Stimulated activated CD8-positive, alpha-beta memory T cell treated with anti-CD3 and anti-CD28 coated beads, Interleukin-7, amount 100 ng/mL, for 4 hours (primary cell): Measurements from ENCODE around the gene MARK4.
"Not testable (repeated sequence)": the region's sequence is repeated elsewhere in the genome, so short reads cannot be mapped to it uniquely, and the experiment has no call there.

ENCODE experiments used
- DNase-seq, 2 donors: peaks; one replicate each; pipeline ENCODE4 v3.0.0-alpha.2; 2020; ENCODE audit warnings: low read depth in 2 of 2

MARK4 gene

DNA sequence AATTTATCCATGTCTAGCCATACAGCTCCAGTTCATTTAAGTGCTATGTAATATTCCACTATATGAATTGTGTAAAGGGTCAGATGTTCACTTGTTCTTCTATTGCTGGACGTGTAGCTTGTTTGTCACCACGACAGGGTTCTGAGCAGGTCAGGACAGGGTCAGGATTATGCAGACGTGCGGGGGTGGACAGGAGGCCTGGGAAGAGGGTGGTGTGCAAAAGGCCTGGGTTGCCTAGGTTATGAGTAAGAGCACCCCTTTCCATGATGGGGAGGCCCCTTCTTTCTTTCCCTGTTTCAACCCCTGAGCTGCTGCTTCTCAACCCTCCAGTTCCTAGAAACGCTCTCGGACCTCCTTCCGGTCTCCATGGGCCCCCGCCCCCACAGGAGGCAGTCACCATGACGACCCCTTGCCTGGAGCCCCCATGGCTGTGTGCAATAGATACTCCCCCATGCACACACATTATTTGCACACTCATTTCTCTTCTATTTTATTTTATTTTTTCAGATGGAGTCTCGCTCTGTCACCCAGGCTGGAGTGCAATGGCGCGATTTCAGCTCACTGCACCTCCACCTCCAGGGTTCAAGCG is 7.8 kb upstream of the MARK4 start:
- DNase-seq, result no peak

DNA sequence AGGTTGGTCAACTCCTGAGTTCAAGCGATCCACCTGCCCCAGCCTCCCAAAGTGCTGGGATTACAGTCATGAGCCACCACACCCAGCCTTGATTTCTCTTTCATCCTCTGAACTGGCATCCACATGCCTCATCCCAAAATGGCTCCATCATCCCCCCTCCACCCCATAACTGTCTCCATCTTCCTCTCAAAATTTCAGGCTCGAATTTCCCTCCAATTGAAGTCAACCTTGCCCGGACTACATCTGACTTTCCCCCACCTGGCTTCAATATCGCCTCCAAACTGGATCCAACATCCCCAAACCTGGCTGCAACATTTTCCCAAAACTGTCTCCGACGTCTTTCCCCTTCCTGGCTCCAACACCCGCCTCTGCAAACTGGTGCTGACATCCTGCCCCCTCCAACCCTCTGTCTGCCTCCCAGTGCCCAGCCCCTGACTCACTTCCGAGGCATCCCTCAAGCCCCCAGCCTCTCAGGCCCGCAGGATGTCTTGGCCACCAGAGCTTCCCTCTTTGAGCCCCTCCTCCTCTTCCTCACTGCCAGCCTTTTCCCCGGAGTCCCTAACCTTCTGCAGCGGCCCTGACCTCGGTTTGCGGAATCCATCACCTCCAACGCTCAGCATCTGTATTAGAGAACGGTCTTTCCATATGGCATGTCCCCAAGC is 6.8 kb upstream of the MARK4 start:
- no peak for DNase-seq

DNA sequence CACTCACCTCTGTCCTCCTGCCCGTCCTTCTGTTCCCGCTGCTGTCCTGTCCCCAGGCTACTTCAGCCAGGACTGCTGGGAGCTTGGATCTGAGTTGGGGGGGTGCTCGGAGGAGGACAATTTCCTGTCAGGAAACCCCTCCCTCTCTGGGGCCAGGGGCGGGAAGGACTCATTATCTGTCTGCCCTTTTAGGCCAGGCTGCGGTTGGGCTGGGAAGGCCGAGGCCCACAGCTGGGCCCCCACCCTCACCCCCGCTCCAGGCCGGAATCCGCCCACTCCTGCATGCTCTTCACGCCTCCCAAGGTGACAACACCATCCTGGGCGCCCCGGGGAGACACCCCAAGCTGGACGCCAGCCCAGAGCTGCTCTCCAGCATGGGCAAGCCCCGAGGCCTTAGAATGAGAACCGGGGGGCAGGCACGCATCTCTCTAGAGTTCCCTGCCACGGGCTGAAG is 5.7 kb upstream of the MARK4 start, which contains the start of gene EXOC3L2:
EXOC3L2 (minus strand) TSS at position 74 of the 454 bp plus-strand sequence. CDS start 6,362 bp downstream, outside the sequence.
- no peak for DNase-seq

DNA sequence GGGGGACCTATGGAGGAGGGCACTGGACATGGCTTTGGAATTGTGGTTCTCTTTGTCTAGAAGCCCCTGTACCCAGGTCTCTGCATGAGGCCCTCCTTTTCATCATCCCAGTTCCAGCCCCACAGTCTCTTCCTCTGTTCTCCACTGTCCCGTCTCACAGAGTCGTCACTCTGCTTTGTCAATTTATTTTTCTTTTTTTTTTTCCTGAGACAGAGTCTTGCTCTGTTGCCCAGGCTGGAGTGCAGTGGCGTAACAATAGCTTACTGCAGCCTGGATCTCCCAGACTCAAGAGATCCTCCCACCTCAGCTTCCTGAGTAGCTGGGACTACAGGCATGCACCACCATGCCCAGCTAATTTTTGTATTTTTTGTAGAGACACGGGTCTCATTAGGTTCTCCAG is 5.2 kb upstream of the MARK4 start:
- no peak for DNase-seq

DNA sequence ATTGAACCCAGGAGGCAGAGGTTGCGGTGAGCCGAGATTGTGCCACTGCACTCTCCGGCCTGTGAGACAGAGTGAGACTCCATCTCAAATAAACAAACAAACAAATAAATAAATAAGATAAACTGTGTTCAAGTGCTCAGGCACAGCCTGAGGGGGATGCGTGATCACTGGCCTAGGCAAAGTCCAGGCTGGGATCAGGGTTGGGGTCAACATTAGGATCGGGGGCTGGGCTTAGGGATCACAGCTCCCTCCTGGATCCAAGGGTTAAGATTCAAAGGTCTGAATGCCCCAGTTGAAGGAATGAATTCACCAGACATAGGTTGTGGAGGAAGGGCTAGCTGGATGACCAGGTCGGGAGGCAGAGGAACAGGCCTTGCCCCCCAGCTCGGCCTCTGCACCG is 3.9 kb upstream of the MARK4 start:
- no peak for DNase-seq

DNA sequence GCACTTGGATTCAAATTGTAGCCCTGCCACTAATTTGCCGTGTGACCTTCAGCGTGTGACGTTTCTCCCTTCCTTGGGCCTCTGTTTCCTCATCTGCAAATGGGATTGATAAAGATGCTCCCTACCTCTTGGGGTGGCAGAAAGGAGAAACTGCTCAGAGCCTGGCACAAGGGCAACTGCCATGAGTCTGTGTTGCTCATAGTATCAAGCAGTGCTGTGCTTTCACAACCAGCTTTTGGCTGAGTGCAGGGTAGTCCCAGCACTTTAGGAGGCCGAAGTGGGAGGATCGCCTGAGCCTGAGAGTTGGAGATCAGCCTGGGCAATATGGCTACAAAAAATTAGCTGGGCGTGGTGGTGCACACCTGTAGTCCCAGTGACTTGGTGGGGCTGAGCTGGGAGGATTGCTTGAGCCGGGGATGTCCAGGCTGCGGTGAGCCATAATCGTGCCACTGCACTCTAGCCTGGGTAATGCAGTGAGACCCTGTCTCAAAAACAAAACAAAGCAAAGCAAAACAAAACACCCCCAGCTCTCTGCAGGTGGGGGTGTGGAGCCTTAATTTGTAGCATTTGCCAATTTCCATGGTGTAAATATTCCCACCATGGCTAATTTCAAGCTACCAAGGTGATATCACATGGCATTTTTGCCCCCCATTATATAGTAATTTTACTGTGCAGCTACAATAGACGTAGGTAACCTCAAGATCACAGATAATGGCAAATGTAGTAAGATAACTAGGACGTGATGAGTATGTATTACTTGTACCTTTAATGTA is 1.6 kb upstream of the MARK4 start:
- DNase-seq, result no peak

DNA sequence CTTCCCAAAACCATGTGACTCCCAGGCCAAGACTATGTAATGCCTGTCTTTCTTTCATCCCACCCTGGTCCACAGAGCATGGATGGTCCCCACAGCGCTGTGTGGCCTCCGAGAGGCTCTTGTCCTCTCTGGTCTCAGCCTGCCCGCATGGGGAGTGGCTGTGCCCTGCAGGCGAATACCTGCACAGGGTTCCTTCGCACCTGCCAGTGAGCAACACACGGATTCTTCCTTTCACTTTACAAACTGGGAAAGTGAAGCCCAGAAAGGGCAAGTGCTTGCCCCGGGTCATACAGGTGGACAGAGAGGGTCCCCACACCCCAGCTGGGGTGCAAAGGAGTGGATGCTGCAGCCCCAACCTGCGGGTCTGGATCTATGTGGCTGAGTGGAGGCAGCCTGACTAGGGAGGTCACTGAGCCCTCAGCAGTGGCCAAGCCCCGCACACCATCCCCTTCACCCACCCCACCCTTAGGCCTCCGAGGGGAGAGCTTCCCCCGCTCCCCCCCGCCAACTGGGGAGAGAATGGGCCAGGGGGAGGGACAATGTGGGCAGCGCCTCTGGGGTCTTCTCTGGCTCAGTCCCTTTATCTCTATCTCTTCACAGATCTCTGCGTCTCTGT is 747 bp upstream of the MARK4 start:
- no peak for DNase-seq

DNA sequence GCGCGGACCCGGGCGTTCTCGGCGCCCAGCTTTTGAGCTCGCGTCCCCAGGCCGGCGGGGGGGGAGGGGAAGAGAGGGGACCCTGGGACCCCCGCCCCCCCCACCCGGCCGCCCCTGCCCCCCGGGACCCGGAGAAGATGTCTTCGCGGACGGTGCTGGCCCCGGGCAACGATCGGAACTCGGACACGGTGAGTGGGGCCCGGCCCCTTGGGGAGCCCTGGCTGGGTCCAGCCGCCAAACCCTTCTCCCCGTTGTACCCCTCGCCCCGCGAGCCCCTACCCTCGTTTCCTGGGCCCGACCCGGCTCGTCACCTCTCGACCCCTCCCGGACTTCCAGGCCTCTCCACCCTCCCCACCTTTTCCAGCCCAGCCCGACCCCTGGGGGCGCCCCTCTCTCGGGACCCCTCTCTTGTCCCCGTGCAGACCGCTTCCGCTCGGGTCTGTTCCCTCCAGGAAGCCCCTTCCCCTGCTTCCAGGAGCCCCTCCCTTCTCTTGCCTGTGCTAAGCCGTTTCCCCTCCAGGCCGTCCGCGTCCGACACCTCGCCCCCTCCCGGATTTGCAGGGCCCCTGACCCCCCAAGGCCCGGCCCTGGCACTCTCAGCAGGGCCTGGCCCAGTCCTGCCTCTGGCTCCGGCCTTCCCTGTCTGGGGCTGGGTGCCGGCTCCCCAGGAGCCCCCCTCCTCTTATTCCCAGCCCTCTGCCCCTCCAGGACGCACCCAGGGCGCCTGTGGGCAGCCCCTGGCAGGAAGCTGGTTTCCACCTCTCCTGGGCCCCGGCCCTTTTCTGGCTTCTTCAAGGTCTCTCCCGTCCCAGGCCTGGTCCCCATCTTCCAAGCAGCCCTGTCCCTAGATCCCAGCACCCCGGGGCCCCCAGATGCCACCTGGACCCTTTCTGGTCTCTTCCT is 632 bp downstream of the MARK4 start:
- no peak for DNase-seq

DNA sequence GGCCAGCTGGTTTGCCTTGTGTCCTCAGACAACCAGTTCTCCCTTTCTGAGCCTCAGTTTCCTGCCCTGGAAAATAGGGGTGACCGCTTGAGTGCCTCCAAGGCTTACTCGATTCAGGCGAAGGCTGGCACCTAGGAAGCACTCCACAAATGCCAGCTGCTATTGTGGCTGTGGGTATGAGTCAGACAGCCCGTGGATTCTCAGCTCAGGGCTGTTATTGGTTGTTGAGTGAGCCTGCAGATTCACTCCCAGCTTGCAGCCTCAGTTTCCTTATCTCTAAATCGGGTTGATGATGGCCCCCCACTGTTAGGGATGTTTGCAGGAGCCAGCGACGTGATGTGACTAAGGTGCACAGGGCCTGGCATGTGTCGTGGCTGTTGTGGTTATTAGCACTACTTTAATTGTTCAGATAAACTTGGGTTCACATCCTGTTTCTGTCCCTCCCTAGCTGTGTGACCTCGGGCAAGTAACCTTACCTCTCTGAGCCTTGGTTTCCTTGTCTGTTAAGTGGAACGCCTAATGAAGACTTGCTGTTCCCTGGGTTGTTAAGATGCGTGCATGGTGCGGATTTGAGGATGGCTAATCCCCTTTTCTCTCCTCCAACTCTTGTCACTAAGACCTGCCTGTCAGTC is 2.4 kb downstream of the MARK4 start:
- DNase-seq, result no peak

DNA sequence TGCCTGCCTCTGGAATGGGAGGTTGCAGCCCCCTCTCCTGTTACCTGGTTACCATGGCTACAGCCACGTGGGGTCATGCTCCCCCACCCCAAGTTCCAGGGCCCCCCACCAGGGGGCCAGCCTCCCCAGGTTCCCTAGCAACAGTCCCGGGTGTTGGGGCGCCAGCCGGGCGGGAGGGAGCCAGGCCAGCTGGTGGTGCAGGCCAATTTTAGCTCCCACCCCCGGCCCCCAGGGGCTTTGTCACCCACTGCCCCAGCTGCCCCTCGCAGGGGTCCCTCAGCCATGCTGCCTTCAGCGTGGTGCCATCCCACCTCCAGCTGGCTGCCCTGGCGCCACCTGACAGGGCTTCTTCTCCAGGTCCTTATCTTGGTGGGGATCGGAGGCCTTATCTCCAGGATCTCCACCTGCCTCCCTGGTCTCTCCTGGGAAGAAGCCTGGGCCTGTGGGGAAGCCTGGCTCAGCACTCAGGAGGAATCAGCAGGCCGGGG is 3.0 kb downstream of the MARK4 start:
- no peak for DNase-seq

DNA sequence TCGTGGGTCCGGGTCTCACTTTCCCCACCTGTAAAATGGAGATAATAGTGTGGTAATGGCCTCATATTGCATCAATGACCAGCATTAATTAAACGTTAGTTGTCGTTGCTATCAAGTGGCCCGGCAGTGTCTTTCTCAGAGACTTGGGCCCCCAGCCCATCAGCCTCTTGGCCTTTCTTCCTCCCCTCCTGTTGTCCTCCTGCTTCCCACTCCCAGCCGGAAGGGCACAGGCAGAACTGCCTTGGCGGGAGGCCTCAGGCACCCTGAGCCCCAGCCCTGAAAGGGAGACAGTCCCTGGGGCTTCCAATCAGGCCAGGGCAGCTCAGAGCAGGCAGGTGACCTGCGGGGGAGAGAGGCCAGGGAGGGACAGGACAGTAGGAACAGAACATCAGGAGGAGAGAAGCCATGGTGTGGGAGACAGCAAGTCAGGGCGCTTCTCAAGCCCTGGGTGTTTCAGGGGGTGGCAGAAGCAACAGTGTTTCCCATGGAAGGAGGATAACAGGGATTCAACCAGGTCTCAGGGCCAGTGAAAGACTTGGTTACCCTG is 4.6 kb downstream of the MARK4 start:
- DNase-seq, result no peak

DNA sequence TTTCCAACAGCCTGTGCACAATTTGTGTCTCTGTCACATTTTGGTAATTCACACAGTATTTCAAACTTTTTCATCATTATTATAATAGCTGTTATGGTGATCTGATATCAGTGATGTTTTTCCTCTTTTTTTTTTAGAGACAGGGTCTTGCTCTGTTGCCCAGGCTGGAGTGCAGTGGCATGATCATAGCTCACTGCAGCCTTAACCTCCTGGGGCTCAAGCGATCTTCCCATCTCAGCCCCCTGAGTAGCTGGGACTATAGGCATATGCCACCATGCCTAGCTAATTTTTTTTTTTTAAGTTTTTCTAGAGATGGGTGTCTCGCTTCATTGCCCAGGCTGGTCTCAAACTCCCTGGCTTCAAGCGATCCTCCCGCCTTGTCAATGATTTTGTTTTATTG is 5.8 kb downstream of the MARK4 start:
- no peak for DNase-seq

DNA sequence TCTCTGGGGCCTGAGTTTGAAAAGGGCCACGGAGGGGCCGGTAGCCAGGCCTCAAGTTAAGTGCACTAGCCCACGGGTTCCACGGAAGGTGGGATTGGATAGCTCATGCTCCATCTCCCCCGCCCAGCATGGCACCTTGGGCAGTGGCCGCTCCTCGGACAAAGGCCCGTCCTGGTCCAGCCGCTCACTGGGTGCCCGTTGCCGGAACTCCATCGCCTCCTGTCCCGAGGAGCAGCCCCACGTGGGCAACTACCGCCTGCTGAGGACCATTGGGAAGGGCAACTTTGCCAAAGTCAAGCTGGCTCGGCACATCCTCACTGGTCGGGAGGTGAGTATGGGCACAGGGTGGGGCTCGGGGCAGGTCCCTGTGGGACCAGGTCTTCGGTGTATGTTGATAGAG is 7.8 kb downstream of the MARK4 start:
- DNase-seq, result no peak

DNA sequence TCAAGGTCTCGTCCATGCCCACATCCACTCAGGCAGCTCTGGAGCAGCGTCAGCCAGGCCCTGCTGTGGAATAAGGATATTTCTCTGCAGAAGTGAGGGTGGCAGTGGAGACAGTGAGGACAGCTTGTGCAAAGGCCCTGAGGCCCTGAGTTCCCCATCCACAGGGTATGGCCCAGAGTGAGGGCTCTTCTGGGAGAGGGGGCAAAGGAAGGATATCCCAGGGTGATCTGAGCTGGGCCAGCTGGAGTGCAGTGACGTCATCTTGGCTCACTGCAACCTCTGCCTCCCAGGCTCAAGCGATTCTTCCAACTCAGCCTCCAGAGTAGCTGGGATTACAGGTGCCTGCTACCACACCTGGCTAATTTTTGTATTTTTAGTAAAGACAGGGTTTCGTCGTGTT is 11.5 kb downstream of the MARK4 start:
- no peak for DNase-seq

DNA sequence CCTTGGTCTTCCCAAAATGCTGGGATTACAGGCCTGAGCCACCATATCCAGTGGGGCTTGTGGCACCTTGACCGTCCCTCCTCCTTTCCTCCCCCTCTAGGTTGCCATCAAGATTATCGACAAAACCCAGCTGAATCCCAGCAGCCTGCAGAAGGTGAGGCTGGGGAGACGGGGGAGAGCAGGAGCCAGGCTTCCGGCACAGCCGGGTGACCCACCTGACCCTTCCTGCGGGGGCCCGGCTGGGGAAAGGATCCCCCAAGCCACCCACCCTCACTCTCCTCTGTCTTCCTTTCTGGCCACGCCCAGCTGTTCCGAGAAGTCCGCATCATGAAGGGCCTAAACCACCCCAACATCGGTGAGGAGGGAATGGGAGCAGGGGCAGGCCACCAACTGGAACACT is 11.9 kb downstream of the MARK4 start:
- DNase-seq, result no peak

DNA sequence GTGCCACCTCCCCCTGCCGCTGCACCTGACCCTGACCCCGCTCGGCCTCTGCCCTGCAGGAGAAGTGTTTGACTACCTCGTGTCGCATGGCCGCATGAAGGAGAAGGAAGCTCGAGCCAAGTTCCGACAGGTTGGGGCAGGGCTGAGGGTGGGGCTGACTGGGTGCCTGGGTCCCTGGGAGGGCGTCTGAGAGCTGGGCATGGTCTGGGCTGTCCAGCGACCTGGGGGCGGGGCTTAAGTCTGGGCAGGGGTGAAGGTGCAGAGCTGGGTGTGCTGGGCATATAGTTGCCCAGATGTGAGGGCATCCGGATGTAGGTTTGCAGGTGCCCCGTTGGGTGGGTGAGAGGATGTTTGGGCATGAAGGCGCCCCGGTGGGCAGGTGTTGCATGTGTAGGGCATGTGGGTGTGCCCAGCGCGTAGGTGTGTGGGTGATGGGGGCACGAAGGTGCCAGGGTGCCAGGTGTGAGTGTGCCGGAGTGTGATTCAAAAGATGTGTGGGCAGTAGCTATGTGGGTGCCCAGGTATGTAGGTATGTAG is 13.8 kb downstream of the MARK4 start:
- no peak for DNase-seq

DNA sequence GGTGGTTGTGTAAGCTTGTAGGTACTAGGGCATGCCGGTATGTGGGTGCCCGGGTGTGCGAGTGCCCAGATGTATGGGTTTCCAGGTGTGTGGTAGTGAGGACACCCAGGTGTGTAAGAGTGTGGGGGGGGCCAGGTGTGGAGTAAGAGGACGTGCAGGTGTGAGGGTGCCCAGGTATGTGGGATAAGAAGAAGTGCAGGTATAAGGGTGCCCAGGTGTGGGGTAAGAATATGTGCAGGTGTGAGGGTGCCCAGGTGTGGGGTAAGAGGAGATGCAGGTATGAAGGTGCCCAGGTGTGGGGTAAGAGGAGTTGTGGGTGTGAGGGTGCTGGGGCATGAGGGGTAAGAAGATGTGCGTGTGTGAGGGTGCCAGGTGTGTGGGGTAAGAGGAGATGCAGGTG is 14.3 kb downstream of the MARK4 start:
- no peak for DNase-seq

DNA sequence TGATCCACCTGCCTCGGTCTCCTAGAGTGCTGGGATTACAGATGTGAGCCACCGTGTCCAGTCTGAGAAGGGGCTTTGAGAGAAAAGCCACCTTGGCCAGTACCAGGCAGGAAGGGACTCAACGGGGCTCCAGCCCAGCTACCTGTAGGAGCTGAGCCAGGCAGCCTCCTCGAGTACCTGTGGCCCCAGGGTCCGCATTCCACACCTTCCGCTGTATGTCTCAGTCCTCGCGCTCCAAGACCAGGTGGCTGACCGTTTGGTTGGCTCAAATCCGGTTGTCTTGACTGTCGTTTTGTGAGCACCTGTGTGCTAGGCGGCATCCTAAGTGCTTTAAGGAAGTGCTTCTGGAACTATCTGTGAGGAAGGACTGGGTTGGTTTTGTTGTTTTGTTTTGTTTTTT is 16.2 kb downstream of the MARK4 start:
- no peak for DNase-seq

DNA sequence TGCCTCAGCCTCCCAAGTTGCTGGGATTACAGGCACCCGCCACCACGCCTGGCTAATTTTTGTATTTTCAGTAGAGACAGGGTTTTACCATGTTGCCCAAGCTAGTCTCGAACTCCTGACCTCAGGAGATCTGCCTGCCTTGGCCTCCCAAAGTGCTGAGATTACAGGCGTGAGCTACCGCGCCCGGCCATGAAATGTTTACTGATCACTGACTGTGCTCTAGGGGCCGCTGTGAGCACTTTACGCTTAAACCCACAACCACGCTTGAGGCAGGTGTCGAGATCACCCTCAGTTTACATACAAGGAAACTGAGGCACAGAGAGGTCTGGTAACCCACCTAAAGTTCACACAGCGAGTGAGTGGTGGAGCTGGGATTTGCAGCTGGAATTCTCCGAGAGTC is 18.9 kb downstream of the MARK4 start:
- not testable (repeated sequence) for DNase-seq

DNA sequence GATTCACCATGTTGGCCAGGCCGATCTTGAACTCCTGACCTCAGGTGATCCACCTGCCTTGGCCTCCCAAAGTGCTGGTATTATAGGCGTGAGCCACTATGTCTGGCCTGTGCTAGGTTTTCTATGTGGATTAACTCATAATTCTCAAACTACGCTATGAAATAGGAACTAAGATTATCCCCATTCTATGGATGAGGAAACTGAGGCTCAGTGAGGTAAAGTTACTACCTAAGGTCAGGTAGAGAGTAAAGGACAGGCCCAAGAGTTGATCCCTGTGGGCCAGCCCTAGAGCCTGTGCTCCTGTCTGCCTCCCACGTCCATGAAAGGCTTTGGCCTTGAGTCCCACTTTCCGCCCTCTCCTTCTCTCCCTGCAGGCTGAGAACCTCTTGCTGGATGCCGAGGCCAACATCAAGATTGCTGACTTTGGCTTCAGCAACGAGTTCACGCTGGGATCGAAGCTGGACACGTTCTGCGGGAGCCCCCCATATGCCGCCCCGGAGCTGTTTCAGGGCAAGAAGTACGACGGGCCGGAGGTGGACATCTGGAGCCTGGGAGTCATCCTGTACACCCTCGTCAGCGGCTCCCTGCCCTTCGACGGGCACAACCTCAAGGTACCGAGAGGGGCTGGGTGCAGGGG is 20.1 kb downstream of the MARK4 start:
- no peak for DNase-seq
